HCT116 (cell line): Measurements from ENCODE around the gene RNF125. TPM values are rescaled to one million over a fixed set of nuclear protein-coding genes. Genes with fewer than 3 reads are reported as not detected.

ENCODE experiments used
- ATAC-seq: fragments of 200-7000 bp; cut with Tn5 transposase; 2 replicates; pipeline ENCODE4 v1.9.1; 2020; ENCODE audit warnings: mild to moderate bottlenecking, moderate library complexity
- BruUV-seq: library from RNA; stranded (reverse); fragments of 400-500 nt; replicated peaks from 2 replicates; lab custom pipeline; 2021; lab: Mats Ljungman, UMichigan
- CTCF ChIA-PET: fragments of 300-600 bp; sonication (Branson Sonifier 250); formaldehyde crosslinking; loops from one replicate; lab custom pipeline; 2021; ENCODE audit warnings: antibody characterized with exemption; lab: Charles Lee
- POLR2A ChIA-PET: fragments of 300-600, 350-600 bp; sonication (Branson Sonifier 250); formaldehyde crosslinking; loops from one replicate; lab custom pipeline; 2021; ENCODE audit warnings: antibody characterized with exemption; lab: Charles Lee
- RAD21 ChIA-PET, 2 experiments: fragments of 300-600 bp; sonication (Branson Sonifier 250); formaldehyde crosslinking; loops; one replicate each; lab custom pipeline; 2023; ENCODE audit warnings: low total read pairs in 2 of 2; ENCODE audit not compliant: uncharacterized antibody in 2 of 2, unreplicated experiment in 2 of 2, low non-redundant PET in 1 of 2; lab: Charles Lee
- DNase-seq: peaks from one replicate; pipeline ENCODE4 v3.0.0-alpha.2; 2010; ENCODE audit warnings: low read depth, low spot score
- H2AFZ ChIP-seq: fragments of 200-600 bp; shearing (Covaris generic), sonication (generic); 2 replicates; pipeline ENCODE4 v1.6.1; 2017; ENCODE audit warnings: low read depth, mixed run types, mixed read lengths, antibody characterized with exemption, low read length; ENCODE audit not compliant: poor library complexity, severe bottlenecking
- H3K27ac ChIP-seq: 2 replicates; pipeline ENCODE4 v1.5.1; 2012; ENCODE audit warnings: low read depth, low read length
- H3K27me3 ChIP-seq: fragments of 200-600 bp; sonication (generic); 2 replicates; pipeline ENCODE4 v1.6.1; 2016; ENCODE audit warnings: mixed run types, low read length, mixed read lengths; ENCODE audit not compliant: insufficient read depth
- H3K36me3 ChIP-seq, 2 experiments: fragments of 200-500 bp in 1 of 2; fragments of 200-600 bp in 1 of 2; sonication (Bioruptor generic) in 1 of 2; sonication (generic) in 1 of 2; 2 replicates each; pipeline versions ENCODE4 v1.5.1 to v1.6.1; 2014 to 2016; ENCODE audit warnings: low read length in 2 of 2, inconsistent platforms in 1 of 2, mixed read lengths in 1 of 2, mixed run types in 1 of 2; ENCODE audit not compliant: insufficient read depth in 2 of 2, control insufficient read depth in 1 of 2
- H3K4me1 ChIP-seq, 2 experiments: fragments of 200-600 bp in 1 of 2; sonication (generic) in 1 of 2; 2 replicates each; pipeline versions ENCODE4 v1.5.1 to v1.6.1; 2012 to 2017; ENCODE audit warnings: low read length in 2 of 2, inconsistent platforms in 1 of 2, mild to moderate bottlenecking in 1 of 2, mixed read lengths in 1 of 2, mixed run types in 1 of 2, moderate library complexity in 1 of 2; ENCODE audit not compliant: insufficient read depth in 2 of 2, control insufficient read depth in 1 of 2
- H3K4me2 ChIP-seq: fragments of 200-600 bp; sonication (generic); 2 replicates; pipeline ENCODE4 v1.6.1; 2017; ENCODE audit warnings: mixed run types, low read length, mixed read lengths
- H3K4me3 ChIP-seq, 2 experiments: fragments of 200-600 bp in 1 of 2; sonication (generic) in 1 of 2; replicated peaks in 1 of 2; 2 replicates each; pipeline ENCODE4 v1.5.1; 2011 to 2016; ENCODE audit warnings: low read length in 2 of 2, control low read depth in 1 of 2, low read depth in 1 of 2, mild to moderate bottlenecking in 1 of 2, mixed read lengths in 1 of 2, mixed run types in 1 of 2
- H3K79me2 ChIP-seq: fragments of 200-600 bp; sonication (generic); 2 replicates; pipeline ENCODE4 v1.6.1; 2017; ENCODE audit warnings: mild to moderate bottlenecking, mixed run types, low read length, moderate library complexity, mixed read lengths; ENCODE audit not compliant: insufficient read depth
- H3K9ac ChIP-seq: fragments of 200-600 bp; sonication (generic); 2 replicates; pipeline ENCODE4 v1.6.1; 2016; ENCODE audit warnings: low read length, mixed read lengths
- H3K9me2 ChIP-seq: fragments of 200-600 bp; sonication (generic), shearing (Covaris generic); 2 replicates; pipeline ENCODE4 v1.6.1; 2017; ENCODE audit warnings: mixed run types, mild to moderate bottlenecking, moderate library complexity; ENCODE audit not compliant: insufficient read depth
- H3K9me3 ChIP-seq, 2 experiments: fragments of 200-500 bp in 1 of 2; fragments of 200-600 bp in 1 of 2; sonication (Bioruptor generic) in 1 of 2; sonication (generic) in 1 of 2; 2 replicates each; pipeline ENCODE4 v1.6.1; 2014 to 2017; ENCODE audit warnings: low read length in 2 of 2, mixed read lengths in 2 of 2, inconsistent platforms in 1 of 2, low read depth in 1 of 2, mild to moderate bottlenecking in 1 of 2, mixed run types in 1 of 2, moderate library complexity in 1 of 2; ENCODE audit not compliant: control insufficient read depth in 1 of 2, insufficient read depth in 1 of 2
- H4K20me1 ChIP-seq: fragments of 200-600 bp; sonication (generic), shearing (Covaris generic); 2 replicates; pipeline ENCODE4 v1.6.1; 2017; ENCODE audit warnings: mixed run types, mild to moderate bottlenecking, moderate library complexity; ENCODE audit not compliant: insufficient read depth
- CBX3 ChIP-seq: IDR thresholded peaks from 2 replicates; pipeline ENCODE4 v1.6.1; 2012; ENCODE audit warnings: low read depth
- CEBPB ChIP-seq: IDR thresholded peaks from 2 replicates; pipeline ENCODE4 v1.6.1; 2012; ENCODE audit warnings: low read depth
- EGR1 ChIP-seq: IDR thresholded peaks from 2 replicates; pipeline ENCODE4 v1.6.1; 2012; ENCODE audit warnings: low read depth
- EZH2phosphoT487 ChIP-seq: fragments of 200-600 bp; IDR thresholded peaks from 2 replicates; pipeline ENCODE4 v1.6.1; 2018; ENCODE audit warnings: antibody characterized with exemption, borderline replicate concordance
- FOSL1 ChIP-seq: IDR thresholded peaks from 2 replicates; pipeline ENCODE4 v1.6.1; 2012; ENCODE audit warnings: low read depth
- JUND ChIP-seq: IDR thresholded peaks from 2 replicates; pipeline ENCODE4 v1.6.1; 2012
- MAX ChIP-seq: IDR thresholded peaks from 2 replicates; pipeline ENCODE4 v1.6.1; 2012
- POLR2A ChIP-seq: IDR thresholded peaks from 2 replicates; pipeline ENCODE4 v1.7.0; 2011; ENCODE audit warnings: borderline replicate concordance; ENCODE audit not compliant: insufficient read depth, insufficient read length; ENCODE audit errors: extremely low read depth
- POLR2AphosphoS5 ChIP-seq: IDR thresholded peaks from 2 replicates; pipeline ENCODE4 v1.6.1; 2011; ENCODE audit warnings: mild to moderate bottlenecking, low read depth, low read length, moderate library complexity
- RAD21 ChIP-seq: IDR thresholded peaks from 2 replicates; pipeline ENCODE4 v1.6.1; 2012; ENCODE audit warnings: low read depth, mild to moderate bottlenecking
- SIN3A ChIP-seq: IDR thresholded peaks from 2 replicates; pipeline ENCODE4 v1.6.1; 2012; ENCODE audit warnings: low read depth
- SRF ChIP-seq: IDR thresholded peaks from 2 replicates; pipeline ENCODE4 v1.6.1; 2012; ENCODE audit warnings: low read depth
- TCF7L2 ChIP-seq: IDR thresholded peaks from 2 replicates; pipeline ENCODE4 v1.7.0; 2011; ENCODE audit warnings: borderline replicate concordance, inconsistent platforms; ENCODE audit not compliant: insufficient read depth, insufficient read length; ENCODE audit errors: extremely low read depth
- YY1 ChIP-seq: IDR thresholded peaks from 2 replicates; pipeline ENCODE4 v1.6.1; 2011; ENCODE audit warnings: low read length, low read depth, moderate library complexity, mild to moderate bottlenecking; ENCODE audit not compliant: insufficient replicate concordance; ENCODE audit errors: extremely low read depth
- ZFX ChIP-seq: fragments of 450-650 bp; IDR thresholded peaks from 2 replicates; pipeline ENCODE4 v1.6.1; 2017
- ZNF274 ChIP-seq: fragments of 200-500 bp; sonication (Bioruptor generic); IDR thresholded peaks from 2 replicates; pipeline ENCODE4 v1.6.1; 2014; ENCODE audit warnings: mild to moderate bottlenecking, low read depth, low read length, inconsistent platforms
- intact Hi-C: fragments of 100-400 bp; cut with micrococcal nuclease; formaldehyde crosslinking; loops from 2 replicates; pipeline ENCODE4 v1.10.0; 2022
- total RNA-seq: library from RNA; stranded (reverse); gene quantifications from one replicate; pipeline ENCODE4 v1.2.1, GENCODE V29; 2021; ENCODE audit not compliant: unreplicated experiment
- TF ChIP-seq, protein P1 (sequence below): IDR thresholded peaks from 2 replicates; pipeline ENCODE4 v1.6.1; 2012
- TF ChIP-seq, protein P2 (sequence below): IDR thresholded peaks from 2 replicates; pipeline ENCODE4 v1.6.1; 2012; ENCODE audit warnings: low read depth
- TF ChIP-seq, protein P3 (sequence below): IDR thresholded peaks from 2 replicates; pipeline ENCODE4 v1.6.1; 2011; ENCODE audit warnings: mild to moderate bottlenecking, low read length, moderate library complexity; ENCODE audit not compliant: insufficient replicate concordance; ENCODE audit errors: extremely low read depth

Gene RNF125
- total RNA-seq, 1 experiment from 2014 or later: 7.4 TPM

DNA sequence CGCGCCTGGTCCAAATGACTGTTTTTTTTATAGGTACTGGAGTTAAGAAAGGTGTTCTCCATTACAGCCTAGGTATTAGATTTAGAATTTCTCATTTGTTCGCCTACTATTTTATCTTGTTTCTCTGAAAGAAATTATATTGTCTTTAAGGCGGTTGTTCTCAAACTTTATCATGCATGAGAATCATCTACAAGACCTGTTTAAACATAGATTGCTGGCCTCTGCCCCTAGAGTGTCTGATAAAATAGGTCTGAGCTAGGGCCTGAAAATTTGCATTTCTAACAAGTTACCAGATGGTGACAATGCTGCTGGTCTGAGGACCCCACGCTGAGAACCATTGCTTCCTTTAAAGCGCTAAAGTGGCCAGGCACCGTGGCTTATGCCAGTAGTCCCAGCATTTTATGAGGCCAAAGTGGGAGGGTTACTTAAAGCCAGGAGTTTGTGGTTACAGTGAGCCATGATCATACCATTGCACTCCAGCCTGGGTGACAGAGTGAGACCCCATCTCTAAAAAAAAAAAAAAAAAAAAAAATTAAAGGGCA is 39.1 kb downstream of the RNF125 start (continued):
- no peak for TF ChIP-seq EZH2phosphoT487

DNA sequence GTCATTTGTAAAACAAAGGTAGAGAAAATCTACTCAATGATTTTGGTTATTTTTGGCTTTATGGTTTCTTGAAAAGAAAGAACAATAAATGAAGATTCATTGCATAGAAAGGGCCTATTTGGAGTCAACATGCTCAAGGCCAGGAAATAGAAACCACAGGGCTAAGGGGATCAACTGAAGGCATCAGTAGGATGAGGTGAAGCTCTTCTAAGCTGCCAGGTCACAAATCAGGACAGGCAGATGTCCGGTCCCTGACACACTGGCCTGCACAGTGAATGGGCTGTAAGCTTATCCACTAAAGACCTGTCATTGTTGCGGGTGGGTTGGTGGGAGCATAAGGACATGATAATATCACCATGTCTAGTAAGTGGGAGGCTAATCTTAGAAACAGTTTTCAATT is 41.4 kb downstream of the RNF125 start:
- ChIA-PET RAD21 (no interaction called here), CTCF (no interaction called here), POLR2A (no interaction called here)
- Histone ChIP-seq H3K4me1 (no peaks in the 10 kb centered on the region), H2AFZ (no peak overlapping the region), H3K9ac (no peak overlapping the region), H3K79me2 (no peaks in the 10 kb centered on the region), H3K36me3 (no peaks in the 10 kb centered on the region), H3K9me3 (no peaks in the 10 kb centered on the region), H3K4me3 (no peak overlapping the region), H3K9me2 (no peaks in the 10 kb centered on the region), H3K4me2 (no peak overlapping the region), H3K27me3 (no peaks in the 10 kb centered on the region), H3K27ac (no peak overlapping the region), H4K20me1 (no peaks in the 10 kb centered on the region)
- TF ChIP-seq ZNF274: no peak
- TF ChIP-seq RAD21: no peak
- no peak for TF ChIP-seq SRF
- no peak for TF ChIP-seq YY1
- no peak for TF ChIP-seq POLR2A
- no peak for TF ChIP-seq EZH2phosphoT487
- no peak for TF ChIP-seq MAX
- TF ChIP-seq POLR2AphosphoS5: no peak
- no peak for TF ChIP-seq FOSL1
- TF ChIP-seq, protein P1, sequence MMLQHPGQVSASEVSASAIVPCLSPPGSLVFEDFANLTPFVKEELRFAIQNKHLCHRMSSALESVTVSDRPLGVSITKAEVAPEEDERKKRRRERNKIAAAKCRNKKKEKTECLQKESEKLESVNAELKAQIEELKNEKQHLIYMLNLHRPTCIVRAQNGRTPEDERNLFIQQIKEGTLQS: no peak
- TF ChIP-seq SIN3A: no peak
- no peak for TF ChIP-seq CBX3
- TF ChIP-seq, protein P2, sequence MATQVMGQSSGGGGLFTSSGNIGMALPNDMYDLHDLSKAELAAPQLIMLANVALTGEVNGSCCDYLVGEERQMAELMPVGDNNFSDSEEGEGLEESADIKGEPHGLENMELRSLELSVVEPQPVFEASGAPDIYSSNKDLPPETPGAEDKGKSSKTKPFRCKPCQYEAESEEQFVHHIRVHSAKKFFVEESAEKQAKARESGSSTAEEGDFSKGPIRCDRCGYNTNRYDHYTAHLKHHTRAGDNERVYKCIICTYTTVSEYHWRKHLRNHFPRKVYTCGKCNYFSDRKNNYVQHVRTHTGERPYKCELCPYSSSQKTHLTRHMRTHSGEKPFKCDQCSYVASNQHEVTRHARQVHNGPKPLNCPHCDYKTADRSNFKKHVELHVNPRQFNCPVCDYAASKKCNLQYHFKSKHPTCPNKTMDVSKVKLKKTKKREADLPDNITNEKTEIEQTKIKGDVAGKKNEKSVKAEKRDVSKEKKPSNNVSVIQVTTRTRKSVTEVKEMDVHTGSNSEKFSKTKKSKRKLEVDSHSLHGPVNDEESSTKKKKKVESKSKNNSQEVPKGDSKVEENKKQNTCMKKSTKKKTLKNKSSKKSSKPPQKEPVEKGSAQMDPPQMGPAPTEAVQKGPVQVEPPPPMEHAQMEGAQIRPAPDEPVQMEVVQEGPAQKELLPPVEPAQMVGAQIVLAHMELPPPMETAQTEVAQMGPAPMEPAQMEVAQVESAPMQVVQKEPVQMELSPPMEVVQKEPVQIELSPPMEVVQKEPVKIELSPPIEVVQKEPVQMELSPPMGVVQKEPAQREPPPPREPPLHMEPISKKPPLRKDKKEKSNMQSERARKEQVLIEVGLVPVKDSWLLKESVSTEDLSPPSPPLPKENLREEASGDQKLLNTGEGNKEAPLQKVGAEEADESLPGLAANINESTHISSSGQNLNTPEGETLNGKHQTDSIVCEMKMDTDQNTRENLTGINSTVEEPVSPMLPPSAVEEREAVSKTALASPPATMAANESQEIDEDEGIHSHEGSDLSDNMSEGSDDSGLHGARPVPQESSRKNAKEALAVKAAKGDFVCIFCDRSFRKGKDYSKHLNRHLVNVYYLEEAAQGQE: no peak
- no peak for TF ChIP-seq JUND
- TF ChIP-seq, protein P3, sequence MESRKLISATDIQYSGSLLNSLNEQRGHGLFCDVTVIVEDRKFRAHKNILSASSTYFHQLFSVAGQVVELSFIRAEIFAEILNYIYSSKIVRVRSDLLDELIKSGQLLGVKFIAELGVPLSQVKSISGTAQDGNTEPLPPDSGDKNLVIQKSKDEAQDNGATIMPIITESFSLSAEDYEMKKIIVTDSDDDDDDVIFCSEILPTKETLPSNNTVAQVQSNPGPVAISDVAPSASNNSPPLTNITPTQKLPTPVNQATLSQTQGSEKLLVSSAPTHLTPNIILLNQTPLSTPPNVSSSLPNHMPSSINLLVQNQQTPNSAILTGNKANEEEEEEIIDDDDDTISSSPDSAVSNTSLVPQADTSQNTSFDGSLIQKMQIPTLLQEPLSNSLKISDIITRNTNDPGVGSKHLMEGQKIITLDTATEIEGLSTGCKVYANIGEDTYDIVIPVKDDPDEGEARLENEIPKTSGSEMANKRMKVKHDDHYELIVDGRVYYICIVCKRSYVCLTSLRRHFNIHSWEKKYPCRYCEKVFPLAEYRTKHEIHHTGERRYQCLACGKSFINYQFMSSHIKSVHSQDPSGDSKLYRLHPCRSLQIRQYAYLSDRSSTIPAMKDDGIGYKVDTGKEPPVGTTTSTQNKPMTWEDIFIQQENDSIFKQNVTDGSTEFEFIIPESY: no peak
- TF ChIP-seq EGR1: no peak
- TF ChIP-seq CEBPB: no peak
- no peak for TF ChIP-seq TCF7L2
- no peak for TF ChIP-seq ZFX
- ATAC-seq (no peak), DNase-seq (no peak)
- no TSS peak for BruUV-seq
- intact Hi-C loops: no loop called here
